Prostate gland (tissue), 2 donors: ENCODE measurements around the gene CD58.

Experiments
- CTCF ChIP-seq, 4 experiments: fragments of 200-600 bp in 2 of 4; fragments of 450-650 bp in 2 of 4; sonication (generic) in 2 of 4; IDR thresholded peaks; 1 replicate in 3 of 4; 2 replicates in 1 of 4; pipeline ENCODE4 v1.5.1; 2016 to 2019; ENCODE audit warnings: antibody characterized with exemption in 4 of 4, mild to moderate bottlenecking in 2 of 4, moderate library complexity in 2 of 4
- POLR2A ChIP-seq: fragments of 450-650 bp; IDR thresholded peaks from one replicate; pipeline ENCODE4 v1.6.1; 2016; ENCODE audit warnings: antibody characterized with exemption, mild to moderate bottlenecking
- POLR2AphosphoS5 ChIP-seq: sonication (generic); formaldehyde crosslinking; IDR thresholded peaks from one replicate; pipeline ENCODE4 v1.6.1; 2017; ENCODE audit warnings: antibody characterized with exemption

- no peak for TF ChIP-seq CTCF (IDR thresholded peaks at IDR 0.05)
- TF ChIP-seq POLR2A, result no peak
- no peak for TF ChIP-seq POLR2AphosphoS5
Observed at GRCh38 chr1:116502671-116503314, 68.0 kb downstream of the CD58 start.
